ENCODE data around the gene MIPEP. TPM values are rescaled to one million over a fixed set of nuclear protein-coding genes. Genes with fewer than 3 reads are reported as not detected.

Gene MIPEP
- total RNA-seq, 2 experiments from 2014 or later, result 17.2 to 18.5 TPM

- TF ChIP-seq CTCF (IDR thresholded peaks at IDR 0.05), result no peak
- Mint-ChIP-seq H3K9me3 (no peaks in the 10 kb centered on the region), H3K27me3 (no peaks in the 10 kb centered on the region), H3K4me3 (no peak overlapping the region), H3K27ac (no peak overlapping the region), H3K36me3 (ENCODE audit: low read depth) (peaks cover 7% of the 10 kb centered on the region), H3K4me1 (ENCODE audit: low read depth) (peaks cover 5% of the 10 kb centered on the region)
- ChIA-PET POLR2A (no interaction called here), CTCF (interaction anchor here (1.8 kb wide), 1 partner anchor 392 kb away, joined by 6 read pairs; no protein-coding TSS in a partner anchor)
- intact Hi-C loops (cut with micrococcal nuclease), result no loop called here
- ATAC-seq, result no peak
- DNase-seq, result no peak
Observed at GRCh38 chr13:23859455-23859854, 29.7 kb downstream of the MIPEP start.

- Mint-ChIP-seq H3K4me3 (no peak overlapping the region), H3K36me3 (ENCODE audit: low read depth) (peaks cover 9% of the 10 kb centered on the region), H3K9me3 (no peaks in the 10 kb centered on the region), H3K27ac (no peak overlapping the region), H3K4me1 (ENCODE audit: low read depth) (peaks cover 5% of the 10 kb centered on the region), H3K27me3 (no peaks in the 10 kb centered on the region)
- CTCF ChIA-PET, result interaction anchor here (1.8 kb wide), 1 partner anchor 392 kb away, joined by 6 read pairs; no protein-coding TSS in a partner anchor
- TF ChIP-seq CTCF (IDR thresholded peaks at IDR 0.05), result no peak
- POLR2A ChIA-PET, result no interaction called here
- DNase-seq, result no peak
- ATAC-seq, result no peak
- intact Hi-C loops (cut with micrococcal nuclease), result no loop called here
Observed at GRCh38 chr13:23858546-23858945, 30.7 kb downstream of the MIPEP start.

GRCh38 chr13:23856008-23856750 is 33.0 kb downstream of the MIPEP start:
- ATAC-seq, result no peak
- TF ChIP-seq CTCF (IDR thresholded peaks at IDR 0.05), result no peak
- no peak overlapping the region for H3K27ac Mint-ChIP-seq
- ChIA-PET POLR2A (no interaction called here), CTCF (no interaction called here)
- no peaks in the 10 kb centered on the region for H3K9me3 Mint-ChIP-seq
- no peak overlapping the region for H3K4me3 Mint-ChIP-seq
- peaks cover 3% of the 10 kb centered on the region for H3K36me3 Mint-ChIP-seq (ENCODE audit: low read depth)
- intact Hi-C loops (cut with micrococcal nuclease), result no loop called here
- H3K27me3 Mint-ChIP-seq, result no peaks in the 10 kb centered on the region
- no peak for DNase-seq
- H3K4me1 Mint-ChIP-seq (ENCODE audit: low read depth), result peaks cover 5% of the 10 kb centered on the region

- ChIA-PET POLR2A (no interaction called here), CTCF (no interaction called here)
- H3K9me3 Mint-ChIP-seq, result no peaks in the 10 kb centered on the region
- no peak for TF ChIP-seq CTCF (IDR thresholded peaks at IDR 0.05)
- H3K4me3 Mint-ChIP-seq, result no peak overlapping the region
- H3K4me1 Mint-ChIP-seq (ENCODE audit: low read depth), result peaks cover 5% of the 10 kb centered on the region
- no peak overlapping the region for H3K27ac Mint-ChIP-seq
- H3K36me3 Mint-ChIP-seq (ENCODE audit: low read depth), result peaks cover 6% of the 10 kb centered on the region
- ATAC-seq, result no peak
- DNase-seq, result no peak
- H3K27me3 Mint-ChIP-seq, result no peaks in the 10 kb centered on the region
- intact Hi-C loops (cut with micrococcal nuclease), result no loop called here
Observed at GRCh38 chr13:23855360-23855759, 33.8 kb downstream of the MIPEP start.

- no peak for TF ChIP-seq CTCF (IDR thresholded peaks at IDR 0.05)
- H3K4me3 Mint-ChIP-seq, result no peak overlapping the region
- H3K4me1 Mint-ChIP-seq (ENCODE audit: low read depth), result peaks cover 6% of the 10 kb centered on the region
- intact Hi-C loops (cut with micrococcal nuclease), result no loop called here
- no peaks in the 10 kb centered on the region for H3K27me3 Mint-ChIP-seq
- no peak for DNase-seq
- CTCF ChIA-PET, result no interaction called here
- no peak for ATAC-seq
- H3K27ac Mint-ChIP-seq, result no peak overlapping the region
- H3K9me3 Mint-ChIP-seq, result no peaks in the 10 kb centered on the region
- POLR2A ChIA-PET, result no interaction called here
- H3K36me3 Mint-ChIP-seq (ENCODE audit: low read depth), result peaks cover 7% of the 10 kb centered on the region
Observed at GRCh38 chr13:23852351-23852750, 36.8 kb downstream of the MIPEP start.
